HG03045 (cell line): ENCODE results near the gene PHKB.
"Not testable (repeated sequence)": the region's sequence is repeated elsewhere in the genome, so short reads cannot be mapped to it uniquely, and the experiment has no call there.

ENCODE experiments used
- ATAC-seq: cut with Tn5 transposase; IDR thresholded peaks from one replicate; pipeline ENCODE4 v1.9.1; 2021; ENCODE audit warnings: mild to moderate bottlenecking, moderate library complexity; ENCODE audit not compliant: unreplicated experiment

PHKB gene

DNA sequence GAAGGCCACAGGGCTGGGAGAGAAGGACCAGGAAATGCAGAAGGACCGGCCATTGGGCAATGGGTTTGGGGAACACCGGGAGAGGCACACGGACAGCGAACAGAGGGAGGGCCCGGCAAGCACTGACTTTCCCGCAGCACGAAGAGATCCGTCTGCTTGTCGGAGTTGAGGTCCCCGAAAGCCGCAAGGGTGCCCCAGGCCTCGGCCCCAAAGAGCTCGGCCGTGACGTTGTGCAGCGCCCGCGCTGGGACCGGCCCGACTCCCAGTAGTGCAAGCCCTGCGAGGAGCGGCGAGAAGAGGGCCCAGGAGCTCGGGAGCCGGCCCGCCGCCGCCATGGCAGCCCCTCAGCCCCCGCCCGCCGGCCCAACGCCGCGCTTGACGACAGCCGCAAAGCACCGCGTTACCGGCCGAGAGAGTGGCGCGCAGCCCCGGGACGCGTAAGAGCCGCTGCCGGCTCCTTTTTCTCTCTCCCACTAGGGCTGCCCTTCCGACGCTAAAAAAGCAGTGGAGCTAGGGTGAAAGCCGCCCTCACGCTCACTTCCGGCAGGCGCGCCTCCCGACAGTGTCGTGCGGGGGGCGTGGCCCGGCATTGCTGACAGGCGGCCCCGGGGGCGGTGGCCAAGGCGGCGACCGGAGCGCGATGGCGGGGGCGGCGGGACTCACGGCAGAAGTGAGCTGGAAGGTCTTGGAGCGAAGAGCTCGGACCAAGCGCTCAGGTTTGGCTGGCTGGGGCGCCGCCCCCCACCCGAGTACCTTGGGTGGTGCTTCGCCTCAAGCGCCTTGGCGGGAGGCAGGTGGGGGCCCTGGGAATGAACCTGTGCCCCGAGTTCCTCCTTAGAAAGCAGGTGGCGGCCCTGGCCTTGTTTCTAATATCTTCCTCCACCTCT lies at the start of gene PHKB, which contains the start of gene ITFG1:
Gene PHKB, plus strand, starts transcription at position 621 of the 887 bp plus-strand sequence. Its CDS starts 20 bp downstream, at position 641.
Gene ITFG1, minus strand, starts transcription at position 353 of the 887 bp plus-strand sequence. Its CDS starts 18 bp downstream, at position 335.
- ATAC-seq = peak; percentile 88

DNA sequence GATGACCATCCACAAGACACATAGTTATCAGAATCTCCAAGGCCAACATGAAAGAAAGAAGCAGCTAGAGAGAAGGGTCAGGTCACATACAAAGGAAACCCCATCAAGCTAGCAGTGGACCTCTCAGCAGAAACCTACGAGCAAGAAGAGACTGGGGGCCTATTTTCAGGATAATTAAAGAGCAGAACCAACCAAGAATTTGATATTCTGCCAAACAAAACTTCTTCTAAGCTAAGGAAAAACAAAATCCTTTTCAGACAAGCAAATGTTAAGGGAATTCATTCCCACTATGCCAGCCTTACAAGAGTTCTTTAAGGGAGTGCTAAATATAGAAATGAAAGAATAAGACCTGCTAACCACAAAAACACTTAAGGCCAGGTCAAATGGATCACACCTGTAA lies 48.1 kb upstream of the PHKB start:
- ATAC-seq = no peak

DNA sequence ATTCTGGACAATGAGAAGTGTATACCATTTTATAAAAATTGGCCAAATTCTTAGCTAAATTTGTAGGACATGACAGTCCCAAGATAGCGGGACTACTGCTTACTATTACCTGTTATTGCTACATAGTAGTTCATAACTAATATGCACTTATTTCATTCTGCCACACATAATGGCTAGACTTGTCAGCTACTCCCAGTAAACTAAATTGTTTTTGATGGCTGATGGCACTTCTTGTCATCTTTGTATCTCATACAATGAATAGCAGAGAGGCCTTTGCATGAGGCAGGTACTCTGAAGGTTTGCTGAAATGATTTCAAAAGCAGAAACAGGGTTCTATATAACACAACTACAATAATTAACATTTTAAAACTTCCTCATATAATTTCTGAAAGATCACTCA lies 44.3 kb upstream of the PHKB start:
- no peak for ATAC-seq

DNA sequence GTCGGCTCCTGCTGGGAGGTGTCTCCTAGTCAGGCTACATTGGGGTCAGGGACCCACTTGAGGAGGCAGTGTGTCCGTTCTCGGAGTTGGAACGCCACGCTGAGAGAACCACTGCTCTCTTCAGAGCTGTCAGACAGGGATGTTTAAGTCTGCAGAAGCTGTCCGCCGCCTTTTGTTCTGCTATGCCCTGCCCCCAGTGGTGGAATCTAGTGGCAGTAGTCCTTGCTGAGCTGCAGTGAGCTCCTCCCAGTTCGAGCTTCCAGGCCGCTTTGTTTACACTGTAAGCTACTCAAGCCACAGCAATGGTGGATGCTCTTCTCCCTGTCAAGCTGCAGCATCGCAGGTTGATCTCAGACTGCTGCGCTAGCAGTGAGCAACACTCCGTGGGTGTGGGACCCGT lies 36.3 kb upstream of the PHKB start:
- no peak for ATAC-seq

DNA sequence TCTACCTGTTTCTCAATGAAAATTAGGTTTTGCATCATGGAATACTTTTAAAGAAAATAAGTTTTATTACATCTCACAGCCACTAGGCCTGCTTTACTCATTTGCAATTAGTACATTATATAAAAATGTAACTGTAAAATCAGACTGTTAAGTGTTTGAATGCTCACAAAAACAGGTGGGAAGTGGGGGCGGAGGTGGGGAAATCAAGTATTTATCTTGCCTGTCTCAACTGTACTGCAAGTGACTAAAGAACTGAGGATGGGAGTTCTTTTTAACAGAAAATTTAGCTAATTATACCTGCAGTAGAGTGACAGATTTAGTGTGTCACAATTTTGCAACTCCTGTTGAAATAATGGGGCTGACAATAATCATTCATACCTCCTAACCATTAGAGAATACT lies 34.3 kb upstream of the PHKB start:
- ATAC-seq = no peak

DNA sequence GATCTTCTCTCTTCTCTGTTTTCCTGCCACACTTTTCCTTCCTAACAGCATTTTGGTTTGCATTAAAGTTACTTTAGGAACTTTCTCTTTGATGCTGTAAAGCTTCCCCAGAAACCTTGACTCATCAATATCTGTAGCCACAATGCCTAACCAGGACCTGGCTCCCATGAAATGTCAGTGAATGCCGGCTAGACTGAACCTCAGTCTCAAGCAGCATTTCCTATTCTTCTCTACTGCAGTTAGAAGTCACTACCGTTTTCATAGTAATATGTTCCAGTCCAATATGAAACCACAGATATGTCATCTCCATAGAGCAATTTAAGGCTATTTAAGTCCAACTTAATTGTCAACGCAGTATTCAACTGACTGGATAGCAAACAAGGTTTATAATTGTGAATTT lies 29.2 kb upstream of the PHKB start:
- ATAC-seq = no peak

DNA sequence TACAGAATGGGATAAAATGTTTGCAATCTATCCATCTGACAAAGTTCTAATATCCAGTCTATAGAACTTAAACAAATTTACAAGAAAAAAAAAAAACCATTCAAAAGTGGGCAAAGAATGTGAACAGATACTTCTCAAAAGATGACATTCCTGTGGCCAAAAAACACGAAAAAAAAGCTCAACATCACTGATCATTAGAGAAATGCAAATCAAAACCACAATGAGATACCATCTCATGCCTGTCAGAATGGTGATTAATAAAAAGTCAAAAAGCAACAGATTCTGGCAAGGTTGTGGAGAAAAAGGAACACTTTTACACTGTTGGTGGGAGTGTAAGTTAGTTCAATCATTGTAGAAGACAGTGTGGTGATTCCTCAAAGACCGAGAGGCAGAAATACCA lies 26.9 kb upstream of the PHKB start:
- not testable (repeated sequence) for ATAC-seq

DNA sequence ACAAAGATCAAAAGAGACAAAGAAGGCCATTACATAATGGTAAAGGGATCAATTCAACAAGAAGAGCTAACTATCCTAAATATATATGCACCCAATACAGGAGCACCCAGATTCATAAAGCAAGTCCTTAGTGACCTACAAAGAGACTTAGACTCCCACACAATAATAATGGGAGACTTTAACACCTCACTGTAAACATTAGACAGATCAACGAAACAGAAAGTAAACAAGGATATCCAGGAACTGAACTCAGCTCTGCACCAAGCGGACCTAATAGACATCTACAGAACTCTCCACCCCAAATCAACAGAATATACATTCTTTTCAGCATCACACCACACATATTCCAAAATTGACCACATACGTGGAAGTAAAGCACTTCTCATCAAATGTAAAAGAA lies 21.1 kb upstream of the PHKB start:
- not testable (repeated sequence) for ATAC-seq

DNA sequence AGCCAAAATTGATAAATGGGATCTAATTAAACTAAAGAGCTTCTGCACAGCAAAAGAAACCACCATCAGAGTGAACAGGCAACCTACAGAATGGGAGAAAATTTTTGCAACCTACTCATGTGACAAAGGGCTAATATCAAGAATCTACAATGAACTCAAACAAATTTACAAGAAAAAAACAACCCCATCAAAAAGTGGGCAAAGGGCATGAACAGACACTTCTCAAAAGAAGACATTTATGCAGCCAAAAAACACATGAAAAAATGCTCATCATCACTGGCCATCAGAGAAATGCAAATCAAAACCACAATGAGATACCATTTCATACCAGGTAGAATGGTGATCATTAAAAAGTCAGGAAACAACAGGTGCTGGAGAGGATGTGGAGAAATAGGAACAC lies 18.2 kb upstream of the PHKB start:
- ATAC-seq = not testable (repeated sequence)

DNA sequence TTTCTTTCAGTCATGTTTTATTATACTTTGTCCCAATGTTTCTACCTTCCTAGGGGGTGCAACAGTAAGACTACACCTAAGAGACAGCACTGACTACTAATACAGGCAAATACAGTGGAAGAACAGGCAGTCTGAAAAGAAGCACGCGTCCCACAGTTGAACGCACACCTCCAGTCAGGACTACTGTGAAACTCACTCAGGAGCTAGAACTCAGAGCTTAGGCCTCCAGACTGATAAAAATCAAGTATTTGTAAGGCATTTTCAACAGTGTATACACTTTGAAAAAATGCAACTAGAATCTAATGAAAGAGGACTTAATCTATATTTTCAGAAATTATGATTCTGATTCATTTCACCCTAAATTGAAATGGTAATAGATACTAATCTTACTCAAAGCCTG lies 14.7 kb upstream of the PHKB start:
- ATAC-seq = no peak

DNA sequence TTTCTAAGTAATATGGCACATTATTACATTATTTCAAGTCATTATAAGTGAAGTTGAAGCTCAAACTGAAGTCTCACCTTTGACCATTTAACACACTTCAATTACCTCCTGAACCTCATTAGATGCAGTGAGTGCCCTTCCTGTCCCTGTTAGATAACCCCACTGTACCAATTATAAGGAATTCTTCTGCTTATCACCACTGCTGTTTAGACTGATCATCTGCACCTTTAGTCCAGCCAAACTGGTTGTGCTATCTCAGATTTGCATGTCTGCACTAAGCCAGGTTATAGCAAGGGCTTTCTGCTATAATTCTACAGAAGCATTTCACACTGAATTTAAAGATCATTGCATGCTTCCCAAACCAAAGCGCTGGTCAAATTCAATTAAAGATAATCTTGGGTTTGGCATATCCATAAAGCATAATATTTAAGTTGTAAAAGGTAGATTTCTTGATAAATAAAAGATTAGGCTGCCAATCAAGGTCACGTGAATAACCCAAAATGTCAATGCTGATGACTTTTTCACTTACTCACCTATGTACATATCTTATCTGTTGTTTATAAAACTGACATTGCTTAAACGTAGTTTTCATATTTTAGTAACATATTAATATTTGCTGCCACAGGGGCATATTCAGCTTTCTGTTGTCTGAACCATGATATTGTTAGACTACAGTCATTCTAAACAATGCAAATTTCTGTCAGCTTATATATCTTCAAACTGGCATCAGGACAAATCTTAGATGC lies 12.1 kb upstream of the PHKB start:
- no peak for ATAC-seq

DNA sequence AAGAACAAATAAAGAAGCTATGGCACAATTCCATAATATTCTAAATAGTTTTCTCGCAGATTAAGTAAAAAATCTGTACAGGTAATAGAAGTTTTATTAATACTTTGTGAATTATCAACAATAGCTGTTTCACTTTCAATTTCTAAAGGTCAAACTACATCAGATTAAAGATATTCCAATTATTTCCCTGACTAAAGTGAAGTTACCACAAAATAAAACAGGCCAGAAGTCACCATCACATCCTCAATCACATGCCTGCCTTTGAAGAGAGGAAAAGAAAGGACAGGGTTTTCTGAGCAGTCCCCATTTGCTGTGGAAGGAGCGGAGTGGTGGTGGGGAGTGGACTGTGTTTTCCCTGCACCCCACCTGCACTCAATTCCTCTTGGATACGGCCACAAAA lies 11.3 kb upstream of the PHKB start:
- no peak for ATAC-seq

DNA sequence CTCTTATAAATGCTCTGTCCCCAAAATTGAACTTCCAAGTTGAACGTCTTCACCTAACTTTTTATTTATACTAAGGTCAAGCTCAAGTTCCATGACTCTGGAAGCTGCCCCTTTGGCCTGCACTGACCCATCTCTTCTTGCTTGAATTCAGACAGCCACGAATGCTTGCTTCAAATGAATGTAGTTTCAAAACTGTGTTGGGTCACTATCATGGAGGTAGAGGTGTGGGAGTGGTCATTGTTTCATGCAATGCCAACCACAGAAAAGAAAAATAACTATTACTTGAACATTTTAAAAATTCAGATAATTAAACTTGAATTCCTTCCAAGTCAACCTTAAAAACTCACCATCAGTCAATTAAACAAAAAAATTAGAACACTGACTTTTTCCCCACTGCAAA lies 2.8 kb upstream of the PHKB start:
- no peak for ATAC-seq

DNA sequence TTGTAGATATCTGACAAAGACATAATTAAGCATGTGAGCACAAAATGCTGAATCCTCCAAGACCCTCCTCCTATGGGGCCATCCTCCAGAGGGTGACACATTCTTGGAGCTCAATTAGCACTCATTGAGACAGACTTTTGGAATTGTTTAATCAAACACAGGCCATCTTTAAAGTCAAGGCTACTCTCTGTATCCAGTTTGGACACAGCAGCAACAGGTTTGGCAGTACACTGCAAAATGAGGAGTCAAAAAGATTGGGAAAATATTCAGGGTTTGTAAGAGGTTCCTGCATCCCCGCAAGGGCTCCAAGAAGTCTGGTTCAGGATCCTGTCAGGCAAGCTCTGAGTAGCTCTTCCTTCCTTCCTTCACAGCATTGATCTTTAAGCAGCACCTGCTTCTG lies 1.5 kb upstream of the PHKB start:
- no peak for ATAC-seq

DNA sequence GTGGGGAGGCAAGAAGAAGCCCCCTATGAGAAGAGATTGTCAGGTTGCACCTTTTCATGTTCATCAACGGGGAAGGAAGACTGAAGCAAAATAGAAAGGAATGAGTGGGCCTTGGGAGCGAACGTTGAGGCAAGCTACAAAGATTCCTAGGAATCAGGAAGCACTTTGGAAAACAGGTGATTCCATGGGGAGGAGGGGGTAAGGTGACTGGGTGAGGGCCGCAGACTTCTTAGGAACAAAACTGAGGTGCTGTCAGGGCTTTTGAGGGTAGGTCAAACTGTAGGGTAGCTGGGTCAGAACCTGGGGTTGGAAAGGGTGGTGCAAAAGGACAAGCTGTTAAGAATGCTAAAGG lies 796 bp upstream of the PHKB start:
- no peak for ATAC-seq

DNA sequence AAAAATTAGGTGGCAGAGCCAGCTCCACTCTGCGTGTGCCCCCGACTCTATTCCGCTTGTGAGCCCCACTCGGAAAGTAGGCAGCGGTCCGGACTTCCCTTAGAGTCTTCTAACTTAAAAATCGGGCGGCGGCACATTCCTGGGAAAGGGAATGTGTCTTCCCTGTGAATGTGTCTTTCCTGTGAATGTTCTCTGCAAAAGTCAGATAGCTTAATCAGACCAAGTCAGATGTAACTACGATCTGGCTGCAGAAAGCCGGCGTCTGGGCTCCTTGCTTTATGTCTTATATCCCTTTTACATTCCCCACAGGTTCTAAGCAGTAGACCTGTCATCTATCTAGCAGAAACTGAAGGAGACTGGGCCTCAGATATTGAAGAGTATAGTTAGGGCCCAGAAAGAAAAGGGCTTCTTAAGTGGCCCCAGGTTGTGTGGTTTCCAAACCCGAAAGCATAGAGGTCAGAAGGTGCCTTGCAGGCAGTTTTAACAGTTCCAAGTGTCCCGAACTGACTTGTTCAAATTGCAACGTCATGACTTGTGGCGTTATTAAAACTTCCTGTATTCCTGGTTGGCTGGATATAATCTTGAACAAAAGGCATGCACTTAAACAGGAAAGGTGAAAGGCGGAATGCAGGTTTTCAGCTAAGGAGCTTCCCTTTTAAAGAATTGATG lies 601 bp downstream of the PHKB start:
- peak; percentile 13 for ATAC-seq

DNA sequence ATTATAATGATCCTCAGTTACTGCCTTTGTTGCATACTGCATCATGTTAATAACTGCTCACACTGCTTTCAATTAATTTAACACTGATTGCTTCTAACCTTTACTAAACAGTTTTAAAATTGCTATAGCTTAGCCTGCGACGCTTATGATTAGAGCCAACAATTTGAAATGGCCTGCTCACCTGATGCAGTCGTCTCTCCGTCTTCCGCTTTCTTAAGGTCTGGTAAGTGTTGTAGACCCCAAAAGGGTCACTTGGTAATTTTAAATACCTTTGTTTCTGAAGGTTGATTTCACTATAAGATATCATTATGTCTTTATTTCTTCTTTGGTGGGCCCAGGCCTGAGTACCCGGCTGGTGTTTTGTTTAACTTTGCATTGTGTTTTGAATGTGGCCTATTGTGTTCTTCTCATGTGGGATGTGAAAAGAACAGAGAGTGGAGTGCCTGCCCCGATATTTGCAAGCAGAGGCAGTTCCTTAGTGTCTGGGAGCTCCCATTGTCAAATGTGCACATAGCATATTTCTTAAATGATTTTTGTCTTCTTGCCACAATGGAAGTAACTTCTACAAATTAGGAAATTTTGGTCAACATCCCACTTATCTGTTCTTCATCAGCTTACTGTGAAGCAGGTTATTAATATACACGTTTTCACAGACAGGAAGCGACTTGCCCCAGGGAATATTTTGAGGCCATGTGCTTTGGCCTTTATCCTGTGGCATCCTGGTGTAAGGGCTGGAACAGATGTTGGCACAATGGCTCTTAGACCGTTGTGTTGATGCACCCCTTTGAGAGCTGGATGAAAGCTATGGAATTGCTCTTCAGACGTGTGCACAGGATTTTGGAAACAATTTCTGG lies 2.9 kb downstream of the PHKB start:
- ATAC-seq = no peak

DNA sequence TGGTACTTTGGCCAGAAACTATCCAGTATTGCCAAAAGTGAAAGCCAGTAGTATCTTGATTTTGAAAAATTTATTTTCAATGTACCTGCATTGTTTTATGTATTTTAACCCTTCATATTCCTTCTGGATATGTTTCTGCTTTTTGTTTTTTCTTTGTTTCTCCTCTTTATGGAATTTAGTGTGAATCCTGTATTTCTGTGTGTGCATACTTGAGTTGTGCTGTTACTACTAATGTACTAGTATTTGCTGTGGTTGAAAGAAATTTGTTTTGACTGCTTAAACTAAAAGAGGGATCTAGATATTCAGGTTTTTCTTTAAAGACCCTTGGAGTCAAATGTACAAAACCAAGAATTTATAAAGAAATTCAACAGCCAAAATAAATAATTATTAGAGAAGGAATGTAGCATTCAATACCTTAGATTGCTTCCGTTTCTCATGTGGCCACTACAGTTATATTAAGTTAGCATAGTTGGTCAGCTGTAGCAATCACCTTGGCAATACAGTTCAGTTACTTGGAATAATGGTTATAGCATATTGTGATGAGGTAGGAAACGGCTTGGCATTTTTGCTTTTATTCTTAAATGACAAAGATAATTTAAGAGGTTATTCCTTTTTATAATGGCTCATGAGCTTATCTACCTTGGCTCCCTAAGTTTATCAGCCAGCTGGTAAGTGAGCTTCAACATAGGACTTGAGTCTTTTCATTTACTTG lies 4.9 kb downstream of the PHKB start:
- no peak for ATAC-seq

DNA sequence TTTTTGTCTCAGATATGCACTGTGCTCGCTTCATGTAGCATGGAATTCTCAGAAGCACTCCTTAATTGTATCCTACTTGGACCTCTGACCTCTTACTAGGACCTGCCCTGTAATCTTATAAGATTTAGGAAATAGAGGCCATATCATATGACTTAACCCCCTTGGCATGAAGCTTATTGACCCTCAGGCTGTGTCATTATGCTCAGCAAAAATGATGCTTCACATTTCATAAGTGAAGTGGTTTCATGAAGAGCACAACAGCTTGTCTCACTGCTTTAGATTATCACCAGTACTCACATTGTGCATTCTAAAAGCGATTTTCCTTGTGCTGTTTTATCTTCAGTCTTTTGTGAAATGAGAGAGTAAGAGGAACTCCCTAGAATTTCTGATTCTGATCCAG lies 6.4 kb downstream of the PHKB start:
- no peak for ATAC-seq

DNA sequence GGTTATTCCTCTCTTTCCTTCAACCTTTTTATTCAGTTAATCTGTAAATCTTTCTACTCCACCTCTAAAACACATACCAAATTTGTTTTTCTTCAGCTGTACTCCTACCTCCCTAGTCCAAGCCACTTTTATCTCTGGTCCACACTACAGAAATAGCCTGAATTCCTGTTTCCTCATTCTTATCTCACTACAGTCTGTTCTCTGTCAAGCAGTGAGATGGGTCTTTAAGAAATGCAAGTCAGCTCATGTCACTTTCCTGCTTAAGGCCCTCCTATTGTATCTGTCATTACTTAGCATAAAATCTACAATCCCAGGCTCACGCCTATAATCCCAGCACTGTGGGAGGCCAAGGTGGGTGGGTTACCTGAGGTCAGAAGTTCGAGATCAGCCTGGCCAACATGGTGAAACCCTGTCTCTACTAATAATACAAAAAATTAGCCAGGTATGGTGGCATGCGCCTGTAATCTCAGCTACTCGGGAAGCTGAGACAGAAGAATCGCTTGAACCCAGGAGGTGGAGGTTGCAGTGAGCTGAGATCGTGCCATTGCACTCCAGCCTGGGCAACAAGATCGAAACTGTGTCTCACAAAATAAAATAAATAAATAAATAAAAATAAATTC lies 7.0 kb downstream of the PHKB start:
- ATAC-seq = not testable (repeated sequence)
